Activated T-helper 1 cell treated with anti-CD3 and anti-CD28 coated beads, Interleukin-12 subunit alpha, Interleukin-12 subunit beta, Interleukin-2, Interleukin-4 antibody, amounts not matched to agents 30 ng/mL and 10 ng/mL and 1 ng/mL, durations not matched to agents 14 hours and 24 hours and 36 hours (primary cell): Measurements from ENCODE around the gene MFN2. TPM values are rescaled to one million over a fixed set of nuclear protein-coding genes. Genes with fewer than 3 reads are reported as not detected.
"Not testable (repeated sequence)": the region's sequence is repeated elsewhere in the genome, so short reads cannot be mapped to it uniquely, and the experiment has no call there.

ENCODE experiments used
- DNase-seq: peaks from one replicate; pipeline ENCODE4 v3.0.0; 2021; ENCODE audit warnings: low spot score
- H3K27ac Mint-ChIP-seq: one replicate; pipeline ENCODE4 v1.8.0; 2021; ENCODE audit warnings: mild to moderate bottlenecking, mixed read lengths
- H3K27me3 Mint-ChIP-seq: one replicate; pipeline ENCODE4 v1.8.0; 2022; ENCODE audit warnings: mild to moderate bottlenecking, moderate library complexity, mixed read lengths; ENCODE audit not compliant: insufficient read depth
- H3K36me3 Mint-ChIP-seq: one replicate; pipeline ENCODE4 v1.8.0; 2021; ENCODE audit warnings: low read depth, mixed read lengths
- H3K4me1 Mint-ChIP-seq: one replicate; pipeline ENCODE4 v1.8.0; 2021; ENCODE audit warnings: low read depth, mixed read lengths
- H3K4me3 Mint-ChIP-seq: one replicate; pipeline ENCODE4 v1.8.0; 2021; ENCODE audit warnings: mild to moderate bottlenecking, moderate library complexity, mixed read lengths
- H3K9me3 Mint-ChIP-seq: one replicate; pipeline ENCODE4 v1.8.0; 2021; ENCODE audit warnings: mixed read lengths
- intact Hi-C: fragments of 100-400 bp; cut with micrococcal nuclease; formaldehyde crosslinking; loops from one replicate; pipeline ENCODE4 v1.15.1; 2024
- total RNA-seq: library from RNA; stranded (reverse); gene quantifications from 2 replicates; pipeline ENCODE4 v1.2.3, GENCODE V29; 2022

The MFN2 gene
- total RNA-seq, 1 donor from 2014 or later = 88.1 TPM

- DNase-seq, H3K9me3 Mint-ChIP-seq, H3K27ac Mint-ChIP-seq, H3K27me3 Mint-ChIP-seq, H3K4me3 Mint-ChIP-seq, intact Hi-C loops: not testable (repeated sequence)
- peaks cover 76% of the 10 kb centered on the region for H3K36me3 Mint-ChIP-seq
- H3K4me1 Mint-ChIP-seq = peaks cover 25% of the 10 kb centered on the region
Measured at GRCh38 chr1:12008355-12008754, 28.1 kb downstream of the MFN2 start.

DNA sequence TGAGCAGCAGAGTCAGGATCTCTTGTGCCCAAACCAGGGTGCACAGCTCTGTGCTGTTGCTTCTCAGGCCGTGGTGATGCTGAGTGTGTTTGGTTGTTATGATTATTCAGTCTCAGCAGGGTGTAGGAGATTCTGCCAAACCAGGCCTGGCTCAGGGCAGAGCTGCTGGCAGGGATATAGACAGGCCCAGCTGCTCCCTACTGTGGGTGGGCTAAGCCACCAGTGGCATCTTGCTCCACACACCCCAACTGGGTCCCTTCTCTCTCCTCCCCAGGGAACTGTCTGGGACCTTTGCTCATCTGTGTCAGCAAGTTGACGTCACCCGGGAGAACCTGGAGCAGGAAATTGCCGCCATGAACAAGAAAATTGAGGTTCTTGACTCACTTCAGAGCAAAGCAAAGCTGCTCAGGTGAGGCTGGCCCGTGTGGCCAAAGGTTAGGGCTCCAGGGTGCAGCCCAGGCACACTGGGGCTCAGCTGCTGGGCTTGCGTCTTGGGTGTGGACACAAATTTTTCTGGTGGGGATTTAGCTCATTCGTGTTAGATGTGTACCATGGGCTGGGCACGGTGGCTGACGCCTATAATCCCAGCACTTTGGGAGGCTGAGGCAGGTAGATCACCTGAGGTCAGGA, 29.2 kb downstream of the MFN2 start:
- no peaks in the 10 kb centered on the region for H3K27me3 Mint-ChIP-seq
- intact Hi-C loops = no loop called here
- H3K27ac Mint-ChIP-seq = no peak overlapping the region
- no peaks in the 10 kb centered on the region for H3K9me3 Mint-ChIP-seq
- peaks cover 70% of the 10 kb centered on the region for H3K36me3 Mint-ChIP-seq
- peaks cover 34% of the 10 kb centered on the region for H3K4me1 Mint-ChIP-seq
- no peak for DNase-seq
- H3K4me3 Mint-ChIP-seq = no peak overlapping the region

GRCh38 chr1:12010746-12011570, 30.7 kb downstream of the MFN2 start:
- H3K9me3 Mint-ChIP-seq = no peaks in the 10 kb centered on the region
- peaks cover 57% of the 10 kb centered on the region for H3K36me3 Mint-ChIP-seq
- peaks cover 37% of the 10 kb centered on the region for H3K4me1 Mint-ChIP-seq
- H3K27ac Mint-ChIP-seq = peak overlapping the region; percentile 29
- no peaks in the 10 kb centered on the region for H3K27me3 Mint-ChIP-seq
- no peak overlapping the region for H3K4me3 Mint-ChIP-seq
- intact Hi-C loops = no loop called here
- DNase-seq = no peak

- Mint-ChIP-seq H3K4me3 (no peak overlapping the region), H3K27me3 (no peaks in the 10 kb centered on the region), H3K9me3 (no peaks in the 10 kb centered on the region), H3K36me3 (peaks cover 51% of the 10 kb centered on the region), H3K4me1 (peaks cover 42% of the 10 kb centered on the region), H3K27ac (peak overlapping the region; percentile 83)
- DNase-seq = no peak
- intact Hi-C loops = no loop called here
Measured at GRCh38 chr1:12011998-12012397, 31.8 kb downstream of the MFN2 start.

- DNase-seq = no peak
- Mint-ChIP-seq H3K27ac (peak overlapping the region; percentile 83), H3K4me1 (peaks cover 42% of the 10 kb centered on the region), H3K27me3 (no peaks in the 10 kb centered on the region), H3K4me3 (peak overlapping the region; percentile 2), H3K9me3 (no peaks in the 10 kb centered on the region), H3K36me3 (peaks cover 45% of the 10 kb centered on the region)
- intact Hi-C loops = no loop called here
Measured at GRCh38 chr1:12012560-12013316, 32.5 kb downstream of the MFN2 start.

DNA sequence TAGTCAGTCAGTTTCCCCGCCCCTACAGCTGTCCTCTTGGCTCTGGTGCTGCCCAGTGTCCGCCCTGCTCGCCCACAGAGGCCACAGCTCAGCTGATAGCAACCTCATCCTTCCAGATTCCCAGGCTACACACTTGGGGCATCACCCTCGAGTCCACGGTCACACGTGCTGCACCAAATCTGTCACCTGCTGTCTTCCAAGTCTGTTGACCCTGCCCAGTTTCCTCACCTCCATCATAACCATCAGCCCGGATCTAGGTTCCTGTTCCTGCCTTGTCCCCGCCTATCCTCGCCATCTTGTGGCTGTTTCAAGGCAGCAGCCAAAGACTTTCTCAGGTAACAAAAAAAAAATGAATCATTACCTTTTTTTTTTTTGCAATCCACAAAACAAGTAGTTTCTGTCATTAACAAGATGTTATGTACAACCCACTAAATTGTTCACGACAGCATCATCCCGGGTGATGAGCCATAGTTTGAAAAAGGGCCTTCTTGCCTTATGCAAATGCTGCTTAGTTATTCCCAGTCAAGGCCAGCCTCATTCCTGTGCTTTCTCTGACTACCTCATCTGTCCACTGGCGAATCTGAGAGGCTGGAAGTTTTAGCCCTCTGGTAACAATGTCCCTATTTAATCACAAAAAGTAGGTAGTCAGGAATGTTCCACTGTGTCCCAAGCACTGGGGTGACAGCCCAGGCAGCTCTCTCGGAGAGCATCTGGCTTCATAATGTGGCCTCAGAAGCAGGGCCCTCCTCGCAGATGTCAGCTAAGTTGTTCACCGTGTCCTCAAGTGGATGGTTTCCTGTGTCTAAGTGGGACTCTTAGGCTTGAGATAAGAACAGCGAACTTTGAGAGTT, 34.1 kb downstream of the MFN2 start:
- H3K4me3 Mint-ChIP-seq = peak overlapping the region; percentile 19
- no peak for DNase-seq
- peaks cover 37% of the 10 kb centered on the region for H3K36me3 Mint-ChIP-seq

GRCh38 chr1:12015001-12015491, 34.8 kb downstream of the MFN2 start:
- no peak overlapping the region for H3K4me3 Mint-ChIP-seq
- peaks cover 48% of the 10 kb centered on the region for H3K4me1 Mint-ChIP-seq
- no peaks in the 10 kb centered on the region for H3K9me3 Mint-ChIP-seq

More for the DNA sequence above, 34.1 kb downstream of the MFN2 start:
- intact Hi-C loops = no loop called here
- Mint-ChIP-seq H3K27me3 (no peaks in the 10 kb centered on the region), H3K27ac (peak overlapping the region; percentile 83), H3K9me3 (no peaks in the 10 kb centered on the region), H3K4me1 (peaks cover 45% of the 10 kb centered on the region)

DNA sequence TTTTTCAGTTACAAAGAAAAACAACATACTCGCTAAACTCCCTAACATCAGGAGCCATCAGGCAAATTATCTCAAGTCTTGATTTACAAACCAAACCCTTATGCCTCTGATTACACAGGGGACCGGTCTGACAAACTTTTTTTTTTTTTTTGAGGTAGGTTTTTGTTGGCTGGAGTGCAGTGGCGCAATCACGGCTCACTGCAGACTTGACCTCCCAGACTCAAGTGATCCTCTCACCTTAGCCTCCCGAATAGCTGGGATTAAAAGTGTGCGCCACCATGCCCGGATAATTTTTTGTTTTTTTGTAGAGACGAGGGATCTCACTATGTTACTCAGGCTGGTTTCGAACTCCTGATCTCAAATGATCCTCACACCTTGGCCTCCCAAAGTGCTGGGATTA, 35.3 kb downstream of the MFN2 start:
- Mint-ChIP-seq H3K4me1 (peaks cover 51% of the 10 kb centered on the region), H3K27me3 (no peaks in the 10 kb centered on the region), H3K27ac (no peak overlapping the region), H3K4me3 (no peak overlapping the region), H3K36me3 (peaks cover 29% of the 10 kb centered on the region), H3K9me3 (no peaks in the 10 kb centered on the region)
- intact Hi-C loops = no loop called here
- DNase-seq = no peak

More at GRCh38 chr1:12015001-12015491, 34.8 kb downstream of the MFN2 start:
- intact Hi-C loops = no loop called here
- DNase-seq = no peak
- H3K27me3 Mint-ChIP-seq = no peaks in the 10 kb centered on the region
- H3K36me3 Mint-ChIP-seq = peaks cover 31% of the 10 kb centered on the region
- H3K27ac Mint-ChIP-seq = peak overlapping the region; percentile 83

DNA sequence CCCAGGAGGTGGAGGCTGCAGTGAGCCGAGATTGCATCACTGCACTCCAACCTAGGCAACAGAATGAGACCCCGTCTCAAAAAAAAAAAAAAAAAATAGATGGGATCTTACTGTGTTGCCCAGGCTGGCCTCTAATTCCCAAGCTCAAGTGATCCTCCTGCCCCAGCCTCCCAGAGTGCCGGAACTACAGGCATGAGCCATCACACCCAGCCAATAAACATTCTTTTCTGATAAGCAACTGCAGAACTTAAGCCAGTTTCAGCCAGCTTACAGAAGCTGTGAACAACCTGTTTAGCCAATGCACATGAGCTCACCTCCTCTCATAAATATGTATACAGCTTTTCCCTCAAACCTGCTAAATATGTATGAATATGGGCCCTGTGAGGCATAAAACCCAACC, 35.9 kb downstream of the MFN2 start:
- intact Hi-C loops = no loop called here
- peaks cover 51% of the 10 kb centered on the region for H3K4me1 Mint-ChIP-seq
- no peak for DNase-seq
- H3K9me3 Mint-ChIP-seq = no peaks in the 10 kb centered on the region
- peaks cover 23% of the 10 kb centered on the region for H3K36me3 Mint-ChIP-seq
- H3K4me3 Mint-ChIP-seq = no peak overlapping the region
- H3K27me3 Mint-ChIP-seq = no peaks in the 10 kb centered on the region
- H3K27ac Mint-ChIP-seq = peak overlapping the region; percentile 14

- Mint-ChIP-seq H3K9me3 (no peaks in the 10 kb centered on the region), H3K4me3 (peak overlapping the region; percentile 82), H3K27me3 (no peaks in the 10 kb centered on the region), H3K4me1 (peaks cover 23% of the 10 kb centered on the region), H3K27ac (peak overlapping the region; percentile 55), H3K36me3 (peaks cover 15% of the 10 kb centered on the region)
- no peak for DNase-seq
- intact Hi-C loops = loop anchor here (1.0 to 2.0 kb wide), 7 partner anchors 19 to 111 kb away; partner anchors contain the start of genes KIAA2013 and MFN2
Measured at GRCh38 chr1:12019858-12020509, 39.7 kb downstream of the MFN2 start.

- no peak for DNase-seq
- H3K27me3 Mint-ChIP-seq = no peaks in the 10 kb centered on the region
- no peak overlapping the region for H3K27ac Mint-ChIP-seq
- H3K36me3 Mint-ChIP-seq = peaks cover 24% of the 10 kb centered on the region
- H3K4me1 Mint-ChIP-seq = peaks cover 19% of the 10 kb centered on the region
- intact Hi-C loops = no loop called here
- peak overlapping the region; percentile 11 for H3K4me3 Mint-ChIP-seq
- H3K9me3 Mint-ChIP-seq = no peaks in the 10 kb centered on the region
Measured at GRCh38 chr1:12021616-12022015, 41.4 kb downstream of the MFN2 start.

GRCh38 chr1:12022036-12022435, 41.8 kb downstream of the MFN2 start:
- Mint-ChIP-seq H3K27me3 (no peaks in the 10 kb centered on the region), H3K27ac (no peak overlapping the region), H3K4me3 (peak overlapping the region; percentile 11), H3K4me1 (peaks cover 21% of the 10 kb centered on the region), H3K9me3 (no peaks in the 10 kb centered on the region), H3K36me3 (peaks cover 26% of the 10 kb centered on the region)
- DNase-seq = no peak
- intact Hi-C loops = no loop called here
